ENCODE results near the gene GATA2.

Gene GATA2

GRCh38 chr3:128453501-128454309, 39.3 kb downstream of the GATA2 start:
- no peak for DNase-seq (ENCODE audit: extremely low read depth, low read depth)
- no peak overlapping the region for H3K4me3 ChIP-seq (replicated peaks; ENCODE audit: low read depth, low read length)
- TF ChIP-seq CTCF (IDR thresholded peaks at IDR 0.05; ENCODE audit: low read depth, low read length, missing control alignments): no peak

- no peak for TF ChIP-seq CTCF (IDR thresholded peaks at IDR 0.05; ENCODE audit: low read depth, low read length, missing control alignments)
- no peak overlapping the region for H3K4me3 ChIP-seq (replicated peaks; ENCODE audit: low read depth, low read length)
- DNase-seq (ENCODE audit: extremely low read depth, low read depth): no peak
Measured at GRCh38 chr3:128452678-128453275, 40.2 kb downstream of the GATA2 start.

GRCh38 chr3:128452120-128452519, 40.9 kb downstream of the GATA2 start:
- DNase-seq (ENCODE audit: extremely low read depth, low read depth): no peak
- no peak overlapping the region for H3K4me3 ChIP-seq (replicated peaks; ENCODE audit: low read depth, low read length)
- no peak for TF ChIP-seq CTCF (IDR thresholded peaks at IDR 0.05; ENCODE audit: low read depth, low read length, missing control alignments)

- no peak for DNase-seq (ENCODE audit: extremely low read depth, low read depth)
- no peak for TF ChIP-seq CTCF (IDR thresholded peaks at IDR 0.05; ENCODE audit: low read depth, low read length, missing control alignments)
- H3K4me3 ChIP-seq (replicated peaks; ENCODE audit: low read depth, low read length): no peak overlapping the region
Measured at GRCh38 chr3:128449111-128449638, 43.8 kb downstream of the GATA2 start.

- no peak for TF ChIP-seq CTCF (IDR thresholded peaks at IDR 0.05; ENCODE audit: low read depth, low read length, missing control alignments)
Measured at GRCh38 chr3:128448491-128448890, 44.5 kb downstream of the GATA2 start.

GRCh38 chr3:128447561-128448013, 45.4 kb downstream of the GATA2 start:
- TF ChIP-seq CTCF (IDR thresholded peaks at IDR 0.05; ENCODE audit: low read depth, low read length, missing control alignments): no peak
- no peak overlapping the region for H3K4me3 ChIP-seq (replicated peaks; ENCODE audit: low read depth, low read length)
- DNase-seq (ENCODE audit: extremely low read depth, low read depth): no peak

More at GRCh38 chr3:128448491-128448890, 44.5 kb downstream of the GATA2 start:
- DNase-seq (ENCODE audit: extremely low read depth, low read depth): no peak
- H3K4me3 ChIP-seq (replicated peaks; ENCODE audit: low read depth, low read length): no peak overlapping the region

All from HFF-Myc (cell line).